HCT116 (cell line): Measurements from ENCODE around the gene HSD17B12. TPM values are rescaled to one million over a fixed set of nuclear protein-coding genes. Genes with fewer than 3 reads are reported as not detected.

Experiments
- ATAC-seq: fragments of 200-7000 bp; cut with Tn5 transposase; 2 replicates; pipeline ENCODE4 v1.9.1; 2020; ENCODE audit warnings: mild to moderate bottlenecking, moderate library complexity
- BruUV-seq: library from RNA; stranded (reverse); fragments of 400-500 nt; replicated peaks from 2 replicates; lab custom pipeline; 2021; lab: Mats Ljungman, UMichigan
- CTCF ChIA-PET: fragments of 300-600 bp; sonication (Branson Sonifier 250); formaldehyde crosslinking; loops from one replicate; lab custom pipeline; 2021; ENCODE audit warnings: antibody characterized with exemption; lab: Charles Lee
- POLR2A ChIA-PET: fragments of 300-600, 350-600 bp; sonication (Branson Sonifier 250); formaldehyde crosslinking; loops from one replicate; lab custom pipeline; 2021; ENCODE audit warnings: antibody characterized with exemption; lab: Charles Lee
- RAD21 ChIA-PET, 2 experiments: fragments of 300-600 bp; sonication (Branson Sonifier 250); formaldehyde crosslinking; loops; one replicate each; lab custom pipeline; 2023; ENCODE audit warnings: low total read pairs in 2 of 2; ENCODE audit not compliant: uncharacterized antibody in 2 of 2, unreplicated experiment in 2 of 2, low non-redundant PET in 1 of 2; lab: Charles Lee
- DNase-seq: peaks from one replicate; pipeline ENCODE4 v3.0.0-alpha.2; 2010; ENCODE audit warnings: low read depth, low spot score
- H2AFZ ChIP-seq: fragments of 200-600 bp; shearing (Covaris generic), sonication (generic); 2 replicates; pipeline ENCODE4 v1.6.1; 2017; ENCODE audit warnings: low read depth, mixed run types, mixed read lengths, antibody characterized with exemption, low read length; ENCODE audit not compliant: poor library complexity, severe bottlenecking
- H3K27ac ChIP-seq: 2 replicates; pipeline ENCODE4 v1.5.1; 2012; ENCODE audit warnings: low read depth, low read length
- H3K27me3 ChIP-seq: fragments of 200-600 bp; sonication (generic); 2 replicates; pipeline ENCODE4 v1.6.1; 2016; ENCODE audit warnings: mixed run types, low read length, mixed read lengths; ENCODE audit not compliant: insufficient read depth
- H3K36me3 ChIP-seq, 2 experiments: fragments of 200-500 bp in 1 of 2; fragments of 200-600 bp in 1 of 2; sonication (Bioruptor generic) in 1 of 2; sonication (generic) in 1 of 2; 2 replicates each; pipeline versions ENCODE4 v1.5.1 to v1.6.1; 2014 to 2016; ENCODE audit warnings: low read length in 2 of 2, inconsistent platforms in 1 of 2, mixed read lengths in 1 of 2, mixed run types in 1 of 2; ENCODE audit not compliant: insufficient read depth in 2 of 2, control insufficient read depth in 1 of 2
- H3K4me1 ChIP-seq, 2 experiments: fragments of 200-600 bp in 1 of 2; sonication (generic) in 1 of 2; 2 replicates each; pipeline versions ENCODE4 v1.5.1 to v1.6.1; 2012 to 2017; ENCODE audit warnings: low read length in 2 of 2, inconsistent platforms in 1 of 2, mild to moderate bottlenecking in 1 of 2, mixed read lengths in 1 of 2, mixed run types in 1 of 2, moderate library complexity in 1 of 2; ENCODE audit not compliant: insufficient read depth in 2 of 2, control insufficient read depth in 1 of 2
- H3K4me2 ChIP-seq: fragments of 200-600 bp; sonication (generic); 2 replicates; pipeline ENCODE4 v1.6.1; 2017; ENCODE audit warnings: mixed run types, low read length, mixed read lengths
- H3K4me3 ChIP-seq, 2 experiments: fragments of 200-600 bp in 1 of 2; sonication (generic) in 1 of 2; replicated peaks in 1 of 2; 2 replicates each; pipeline ENCODE4 v1.5.1; 2011 to 2016; ENCODE audit warnings: low read length in 2 of 2, control low read depth in 1 of 2, low read depth in 1 of 2, mild to moderate bottlenecking in 1 of 2, mixed read lengths in 1 of 2, mixed run types in 1 of 2
- H3K79me2 ChIP-seq: fragments of 200-600 bp; sonication (generic); 2 replicates; pipeline ENCODE4 v1.6.1; 2017; ENCODE audit warnings: mild to moderate bottlenecking, mixed run types, low read length, moderate library complexity, mixed read lengths; ENCODE audit not compliant: insufficient read depth
- H3K9ac ChIP-seq: fragments of 200-600 bp; sonication (generic); 2 replicates; pipeline ENCODE4 v1.6.1; 2016; ENCODE audit warnings: low read length, mixed read lengths
- H3K9me2 ChIP-seq: fragments of 200-600 bp; sonication (generic), shearing (Covaris generic); 2 replicates; pipeline ENCODE4 v1.6.1; 2017; ENCODE audit warnings: mixed run types, mild to moderate bottlenecking, moderate library complexity; ENCODE audit not compliant: insufficient read depth
- H3K9me3 ChIP-seq, 2 experiments: fragments of 200-500 bp in 1 of 2; fragments of 200-600 bp in 1 of 2; sonication (Bioruptor generic) in 1 of 2; sonication (generic) in 1 of 2; 2 replicates each; pipeline ENCODE4 v1.6.1; 2014 to 2017; ENCODE audit warnings: low read length in 2 of 2, mixed read lengths in 2 of 2, inconsistent platforms in 1 of 2, low read depth in 1 of 2, mild to moderate bottlenecking in 1 of 2, mixed run types in 1 of 2, moderate library complexity in 1 of 2; ENCODE audit not compliant: control insufficient read depth in 1 of 2, insufficient read depth in 1 of 2
- H4K20me1 ChIP-seq: fragments of 200-600 bp; sonication (generic), shearing (Covaris generic); 2 replicates; pipeline ENCODE4 v1.6.1; 2017; ENCODE audit warnings: mixed run types, mild to moderate bottlenecking, moderate library complexity; ENCODE audit not compliant: insufficient read depth
- CTCF ChIP-seq, 3 experiments: fragments of 200-600 bp in 1 of 3; sonication (generic) in 1 of 3; IDR thresholded peaks in 2 of 3; conservative IDR thresholded peaks in 1 of 3; 2 replicates each; pipeline ENCODE4 v1.5.1; 2012 to 2017; ENCODE audit warnings: low read depth in 2 of 3, low read length in 2 of 3, antibody characterized with exemption in 1 of 3, borderline replicate concordance in 1 of 3, control low read depth in 1 of 3, mild to moderate bottlenecking in 1 of 3, mixed read lengths in 1 of 3, mixed run types in 1 of 3, moderate library complexity in 1 of 3; ENCODE audit not compliant: insufficient read depth in 1 of 3
- ELF1 ChIP-seq: IDR thresholded peaks from 2 replicates; pipeline ENCODE4 v1.6.1; 2012; ENCODE audit warnings: low read depth, borderline replicate concordance
- EZH2phosphoT487 ChIP-seq: fragments of 200-600 bp; IDR thresholded peaks from 2 replicates; pipeline ENCODE4 v1.6.1; 2018; ENCODE audit warnings: antibody characterized with exemption, borderline replicate concordance
- JUND ChIP-seq: IDR thresholded peaks from 2 replicates; pipeline ENCODE4 v1.6.1; 2012
- MAX ChIP-seq: IDR thresholded peaks from 2 replicates; pipeline ENCODE4 v1.6.1; 2012
- POLR2AphosphoS5 ChIP-seq: IDR thresholded peaks from 2 replicates; pipeline ENCODE4 v1.6.1; 2011; ENCODE audit warnings: mild to moderate bottlenecking, low read depth, low read length, moderate library complexity
- RAD21 ChIP-seq: IDR thresholded peaks from 2 replicates; pipeline ENCODE4 v1.6.1; 2012; ENCODE audit warnings: low read depth, mild to moderate bottlenecking
- SIN3A ChIP-seq: IDR thresholded peaks from 2 replicates; pipeline ENCODE4 v1.6.1; 2012; ENCODE audit warnings: low read depth
- TCF7L2 ChIP-seq: IDR thresholded peaks from 2 replicates; pipeline ENCODE4 v1.7.0; 2011; ENCODE audit warnings: borderline replicate concordance, inconsistent platforms; ENCODE audit not compliant: insufficient read depth, insufficient read length; ENCODE audit errors: extremely low read depth
- ZBTB33 ChIP-seq: IDR thresholded peaks from 2 replicates; pipeline ENCODE4 v1.6.1; 2011; ENCODE audit warnings: mild to moderate bottlenecking, low read length, moderate library complexity; ENCODE audit not compliant: insufficient replicate concordance; ENCODE audit errors: extremely low read depth
- intact Hi-C: fragments of 100-400 bp; cut with micrococcal nuclease; formaldehyde crosslinking; loops from 2 replicates; pipeline ENCODE4 v1.10.0; 2022
- total RNA-seq: library from RNA; stranded (reverse); gene quantifications from one replicate; pipeline ENCODE4 v1.2.1, GENCODE V29; 2021; ENCODE audit not compliant: unreplicated experiment

HSD17B12 gene
- total RNA-seq, 1 experiment from 2014 or later = 83.7 TPM

- ChIA-PET CTCF (interaction anchor here (2.1 kb wide), 1 partner anchor 9 kb away, joined by 6 read pairs; no protein-coding TSS in a partner anchor), RAD21 (no interaction called here), POLR2A (no interaction called here)
- no peak overlapping the region for H3K4me2 ChIP-seq
- H2AFZ ChIP-seq = no peak overlapping the region
- no peaks in the 10 kb centered on the region for H3K9me2 ChIP-seq
- H3K36me3 ChIP-seq = peaks cover 8 to 17% of the 10 kb centered on the region in 2 experiments; a peak in 3 of 4 replicates
- no peaks in the 10 kb centered on the region for H3K79me2 ChIP-seq
- no peaks in the 10 kb centered on the region for H3K4me1 ChIP-seq
- no peak overlapping the region for H3K4me3 ChIP-seq
- no peaks in the 10 kb centered on the region for H3K9me3 ChIP-seq
- no peaks in the 10 kb centered on the region for H4K20me1 ChIP-seq
- H3K27me3 ChIP-seq = no peaks in the 10 kb centered on the region
- DNase-seq (no peak), ATAC-seq (no peak)
- TF ChIP-seq TCF7L2 (no peak), ELF1 (no peak), CTCF (IDR thresholded peaks at IDR 0.05 in 2 of 3, conservative IDR thresholded peaks at IDR 0.05 in 1 of 3; ENCODE audit: borderline replicate concordance in 1 of 3, insufficient read depth in 1 of 3, low read depth in 2 of 3, low read length in 2 of 3) (no peak), MAX (no peak), EZH2phosphoT487 (no peak), JUND (no peak), SIN3A (no peak), ZBTB33 (no peak), POLR2AphosphoS5 (no peak), RAD21 (no peak)
- H3K27ac ChIP-seq = no peak overlapping the region
- BruUV-seq = no TSS peak
- H3K9ac ChIP-seq = no peak overlapping the region
- intact Hi-C loops = no loop called here
These were observed 218.6 kb downstream of the HSD17B12 start for GRCh38 chr11:43899094-43899493.
